SK-N-SH (cell line): ENCODE measurements around the gene DYNC1H1. TPM values are rescaled to one million over a fixed set of nuclear protein-coding genes. Genes with fewer than 3 reads are reported as not detected.

Source experiments
- CTCF ChIA-PET: fragments of 300-600, 350-600 bp; formaldehyde crosslinking; extraction: SDS; loops from one replicate; lab custom pipeline; 2021; lab: Yijun Ruan, JAX
- POLR2A ChIA-PET: fragments of 350-600 bp; sonication (Branson Sonifier 250); formaldehyde crosslinking; extraction: SDS; loops from one replicate; lab custom pipeline; 2020; ENCODE audit warnings: antibody characterized with exemption, inconsistent platforms; lab: Yijun Ruan, JAX
- DNase-seq: peaks from one replicate; pipeline ENCODE4 v3.0.0; 2012
- H2AFZ ChIP-seq: fragments of 200-600 bp; sonication (generic); 2 replicates; pipeline ENCODE4 v1.8.1; 2016; ENCODE audit warnings: antibody characterized with exemption, mild to moderate bottlenecking, low read depth
- H3F3A ChIP-seq: fragments of 200-600 bp; sonication (generic); replicated peaks from 2 replicates; pipeline ENCODE3; 2016; ENCODE audit warnings: antibody characterized with exemption, mild to moderate bottlenecking; ENCODE audit not compliant: insufficient read depth
- H3K27ac ChIP-seq, 2 experiments: fragments of 200-500 bp in 1 of 2; fragments of 200-600 bp in 1 of 2; sonication (Bioruptor generic) in 1 of 2; sonication (generic), shearing (Covaris generic) in 1 of 2; 2 replicates each; pipeline versions ENCODE4 v1.5.1 to v1.6.1; 2014 to 2016; ENCODE audit warnings: low read depth in 2 of 2, inconsistent platforms in 1 of 2, low read length in 1 of 2, mild to moderate bottlenecking in 1 of 2, mixed read lengths in 1 of 2
- H3K27me3 ChIP-seq: fragments of 200-600 bp; sonication (generic), shearing (Covaris generic); 2 replicates; pipeline ENCODE4 v1.6.1; 2016; ENCODE audit warnings: mixed run types; ENCODE audit not compliant: insufficient read depth
- H3K36me3 ChIP-seq, 2 experiments: fragments of 200-500 bp in 1 of 2; fragments of 200-600 bp in 1 of 2; sonication (Bioruptor generic) in 1 of 2; sonication (generic) in 1 of 2; replicated peaks in 1 of 2; 2 replicates each; pipeline versions ENCODE3 to v1.5.1; 2014 to 2016; ENCODE audit warnings: low read length in 1 of 2, mild to moderate bottlenecking in 1 of 2; ENCODE audit not compliant: insufficient read depth in 2 of 2, control insufficient read depth in 1 of 2
- H3K4me1 ChIP-seq, 2 experiments: fragments of 200-500 bp in 1 of 2; fragments of 200-600 bp in 1 of 2; sonication (Bioruptor generic) in 1 of 2; sonication (generic), shearing (Covaris generic) in 1 of 2; 2 replicates each; pipeline versions ENCODE4 v1.5.1 to v1.6.1; 2014 to 2016; ENCODE audit warnings: low read depth in 1 of 2, low read length in 1 of 2, mixed run types in 1 of 2; ENCODE audit not compliant: insufficient read depth in 2 of 2, control insufficient read depth in 1 of 2
- H3K4me2 ChIP-seq: fragments of 200-600 bp; sonication (generic), shearing (Covaris generic); 2 replicates; pipeline ENCODE4 v1.6.1; 2017; ENCODE audit warnings: mixed run types
- H3K4me3 ChIP-seq, 2 experiments: fragments of 200-500 bp in 1 of 2; fragments of 200-600 bp in 1 of 2; sonication (Bioruptor generic) in 1 of 2; sonication (generic), shearing (Covaris generic) in 1 of 2; 2 replicates each; pipeline versions ENCODE4 v1.5.1 to v1.8.1; 2014 to 2016; ENCODE audit warnings: low read depth in 2 of 2, inconsistent platforms in 1 of 2, low read length in 1 of 2, mild to moderate bottlenecking in 1 of 2, mixed read lengths in 1 of 2, moderate library complexity in 1 of 2
- H3K79me2 ChIP-seq: fragments of 200-600 bp; sonication (generic); 2 replicates; pipeline ENCODE4 v1.8.1; 2017; ENCODE audit warnings: mild to moderate bottlenecking; ENCODE audit not compliant: insufficient read depth
- H3K9ac ChIP-seq: fragments of 200-600 bp; sonication (generic); 2 replicates; pipeline ENCODE4 v1.6.1; 2017; ENCODE audit warnings: mixed run types
- H3K9me2 ChIP-seq: fragments of 200-600 bp; sonication (generic); 2 replicates; pipeline ENCODE4 v1.6.1; 2017; ENCODE audit warnings: mixed run types
- H3K9me3 ChIP-seq: fragments of 200-600 bp; sonication (generic); 2 replicates; pipeline ENCODE4 v1.6.1; 2017; ENCODE audit warnings: mixed run types, mild to moderate bottlenecking, moderate library complexity
- H4K20me1 ChIP-seq: fragments of 200-600 bp; sonication (generic); 2 replicates; pipeline ENCODE4 v1.6.1; 2017; ENCODE audit warnings: mild to moderate bottlenecking, mixed run types; ENCODE audit not compliant: insufficient read depth
- ELF1 ChIP-seq: IDR thresholded peaks from 2 replicates; pipeline ENCODE4 v1.4.0; 2012
- EP300 ChIP-seq, 2 experiments: IDR thresholded peaks; 2 replicates each; pipeline versions ENCODE4 v1.4.0 to v1.6.1; 2012; ENCODE audit warnings: borderline replicate concordance in 1 of 2, low read depth in 1 of 2, low read length in 1 of 2
- FOXM1 ChIP-seq: IDR thresholded peaks from 2 replicates; pipeline ENCODE4 v1.4.0; 2012; ENCODE audit warnings: low read depth, mild to moderate bottlenecking
- JUND ChIP-seq: IDR thresholded peaks from 2 replicates; pipeline ENCODE4 v1.4.0; 2012
- NRF1 ChIP-seq: IDR thresholded peaks from 2 replicates; pipeline ENCODE4 v1.6.1; 2012; ENCODE audit warnings: low read depth, mild to moderate bottlenecking, low read length
- RAD21 ChIP-seq: IDR thresholded peaks from 2 replicates; pipeline ENCODE4 v1.6.1; 2012; ENCODE audit warnings: mild to moderate bottlenecking, low read length
- RCOR1 ChIP-seq: fragments of 150-350 bp; IDR thresholded peaks from 2 replicates; pipeline ENCODE4 v1.6.1; 2017; ENCODE audit warnings: antibody characterized with exemption, low read length
- RFX5 ChIP-seq: IDR thresholded peaks from 2 replicates; pipeline ENCODE4 v1.6.1; 2012; ENCODE audit warnings: mild to moderate bottlenecking, improper control_type of control experiment, low read length
- RXRA ChIP-seq: IDR thresholded peaks from 2 replicates; pipeline ENCODE4 v1.4.0; 2012; ENCODE audit warnings: low read depth, mild to moderate bottlenecking, borderline replicate concordance
- SMC3 ChIP-seq: IDR thresholded peaks from 2 replicates; pipeline ENCODE4 v1.6.1; 2012; ENCODE audit warnings: low read depth, low read length, improper control_type of control experiment
- TAF1 ChIP-seq: IDR thresholded peaks from 2 replicates; pipeline ENCODE4 v1.6.1; 2012; ENCODE audit warnings: low read depth, mild to moderate bottlenecking, low read length, moderate library complexity, borderline replicate concordance
- TCF12 ChIP-seq: IDR thresholded peaks from 2 replicates; pipeline ENCODE4 v1.4.0; 2012
- TEAD4 ChIP-seq: IDR thresholded peaks from 2 replicates; pipeline ENCODE4 v1.4.0; 2012; ENCODE audit warnings: mild to moderate bottlenecking, borderline replicate concordance; ENCODE audit not compliant: insufficient read depth
- whole genome bisulfite sequencing: methylation state at CpG from one replicate; pipeline ENCODE4 v1.1.6; 2017; ENCODE audit warnings: low lambda C conversion rate; 5-methylcytosine and 5-hydroxymethylcytosine counted together
- polyA plus RNA-seq, 3 experiments: library from polyadenylated mRNA; depleted of rRNA; stranded (reverse); fragments of >200 nt; gene quantifications; 2 replicates each; pipeline ENCODE4 v1.2.3, GENCODE V29; 2012
- TF ChIP-seq, protein P1 (sequence below): IDR thresholded peaks from 2 replicates; pipeline ENCODE4 v1.4.0; 2012; ENCODE audit warnings: low read depth, borderline replicate concordance
- TF ChIP-seq, protein P2 (sequence below): IDR thresholded peaks from 2 replicates; pipeline ENCODE4 v1.4.0; 2012; ENCODE audit warnings: low read depth
- TF ChIP-seq, protein P3 (sequence below): fragments of 150-350 bp; IDR thresholded peaks from 2 replicates; pipeline ENCODE4 v1.6.1; 2016; ENCODE audit warnings: mild to moderate bottlenecking, low read depth, low read length
- TF ChIP-seq, protein P4 (sequence below): IDR thresholded peaks from 2 replicates; pipeline ENCODE4 v1.4.0; 2012; ENCODE audit warnings: low read depth, borderline replicate concordance

Gene DYNC1H1
- polyA plus RNA-seq, 1 of the 3 experiments (the other 2 are of a cell fraction) = 140 TPM

DNA sequence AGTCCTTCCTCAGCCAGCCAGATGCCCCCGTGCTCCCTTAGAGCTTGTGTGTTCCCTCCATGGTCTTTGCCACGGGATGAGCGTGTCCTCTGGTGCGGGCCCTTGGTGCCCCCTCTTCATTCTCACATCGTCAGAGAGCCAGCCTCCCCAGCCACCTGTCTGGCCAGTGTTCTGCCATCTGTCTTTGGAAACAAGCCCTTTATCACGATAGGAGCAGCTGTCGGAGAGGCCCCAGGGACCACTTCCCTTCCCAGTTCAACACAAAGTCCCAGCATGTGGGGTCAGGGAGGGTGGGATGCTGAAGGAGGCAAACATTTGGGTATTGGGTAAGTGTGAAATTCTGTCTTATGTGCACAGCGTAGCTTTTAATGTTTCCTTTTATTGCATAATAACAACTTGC is 44.5 kb downstream of the DYNC1H1 start:
- H4K20me1 ChIP-seq = no peaks in the 10 kb centered on the region
- DNase-seq = no peak
- CTCF ChIA-PET = interaction anchor here (3.9 kb wide), 1 partner anchor 48 kb away, joined by 11 read pairs; no protein-coding TSS in a partner anchor

DNA sequence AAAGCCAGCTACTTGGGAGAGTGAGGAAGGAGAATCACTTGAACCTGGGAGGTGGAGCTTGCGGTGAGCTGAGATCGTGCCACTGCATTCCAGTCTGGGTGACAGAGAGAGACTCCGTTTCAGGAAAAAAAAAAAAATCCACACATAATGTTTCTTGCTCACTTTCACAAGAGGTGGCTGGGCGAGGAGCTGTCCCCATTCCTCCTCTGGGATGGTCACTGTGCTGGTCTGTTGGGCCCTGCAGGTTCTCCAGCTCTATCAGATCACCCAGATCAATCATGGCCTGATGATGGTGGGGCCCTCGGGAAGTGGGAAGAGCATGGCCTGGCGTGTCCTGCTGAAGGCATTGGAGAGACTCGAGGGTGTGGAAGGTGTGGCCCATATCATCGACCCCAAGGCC is 47.3 kb downstream of the DYNC1H1 start:
- no peak overlapping the region for H3K27ac ChIP-seq
- CTCF ChIA-PET = interaction anchor here (0.8 to 3.9 kb wide), 3 partner anchors 35 to 85 kb away, joined by 3 to 11 read pairs (median 4); no protein-coding TSS in a partner anchor

More for the DNA sequence above, 44.5 kb downstream of the DYNC1H1 start:
- no peak overlapping the region for H2AFZ ChIP-seq
- POLR2A ChIA-PET = no interaction called here
- peaks cover 90 to 91% of the 10 kb centered on the region in 2 experiments for H3K36me3 ChIP-seq
- no peaks in the 10 kb centered on the region for H3K4me1 ChIP-seq
- H3K79me2 ChIP-seq = no peaks in the 10 kb centered on the region; the same call in none of the 2 replicates
- H3K9me3 ChIP-seq = no peaks in the 10 kb centered on the region
- H3K4me3 ChIP-seq = no peak overlapping the region
- H3K9me2 ChIP-seq = no peaks in the 10 kb centered on the region
- H3F3A ChIP-seq = peaks cover 5% of the 10 kb centered on the region
- H3K9ac ChIP-seq = no peak overlapping the region
- TF ChIP-seq TAF1 = no peak
- TF ChIP-seq, all 33 proteins: peak for 0
- no peak overlapping the region for H3K27ac ChIP-seq
- 88% methylated on average over 4 of the region's 8 CpGs for WGBS
- H3K27me3 ChIP-seq = no peaks in the 10 kb centered on the region
- H3K4me2 ChIP-seq = no peak overlapping the region

DNA sequence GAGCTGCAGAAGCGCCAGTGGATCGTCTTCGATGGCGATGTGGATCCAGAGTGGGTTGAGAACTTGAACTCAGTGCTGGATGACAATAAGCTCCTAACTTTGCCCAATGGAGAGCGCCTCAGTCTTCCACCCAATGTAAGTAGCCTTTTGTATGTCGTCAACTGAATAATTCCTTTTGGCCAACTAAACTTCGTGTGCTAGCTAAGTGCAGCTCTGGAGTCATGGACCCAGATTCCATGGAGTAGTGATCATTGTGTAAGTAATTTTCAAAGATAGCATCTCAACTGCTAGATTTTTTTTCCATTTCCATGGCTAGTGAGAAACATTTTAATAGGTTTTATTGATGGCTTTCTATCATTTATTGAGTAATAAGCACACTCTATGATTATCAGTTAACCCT is 48.0 kb downstream of the DYNC1H1 start:
- no peaks in the 10 kb centered on the region; the same call in none of the 2 replicates for H3K79me2 ChIP-seq

More for the DNA sequence above, 47.3 kb downstream of the DYNC1H1 start:
- H3K9me3 ChIP-seq = no peaks in the 10 kb centered on the region
- H3K36me3 ChIP-seq = peaks cover 88 to 95% of the 10 kb centered on the region in 2 experiments
- H3K4me3 ChIP-seq = no peak overlapping the region
- no peaks in the 10 kb centered on the region for H4K20me1 ChIP-seq
- no peak for DNase-seq
- H3K27me3 ChIP-seq = no peaks in the 10 kb centered on the region
- no peak overlapping the region for H2AFZ ChIP-seq
- H3K79me2 ChIP-seq = no peaks in the 10 kb centered on the region; the same call in none of the 2 replicates
- no peaks in the 10 kb centered on the region for H3F3A ChIP-seq
- POLR2A ChIA-PET = no interaction called here
- no peaks in the 10 kb centered on the region for H3K9me2 ChIP-seq
- no peak overlapping the region for H3K9ac ChIP-seq
- H3K4me2 ChIP-seq = no peak overlapping the region
- H3K4me1 ChIP-seq = no peaks in the 10 kb centered on the region
- over 99% methylated on average over 6 of the region's 8 CpGs for WGBS
- TF ChIP-seq, protein P1, sequence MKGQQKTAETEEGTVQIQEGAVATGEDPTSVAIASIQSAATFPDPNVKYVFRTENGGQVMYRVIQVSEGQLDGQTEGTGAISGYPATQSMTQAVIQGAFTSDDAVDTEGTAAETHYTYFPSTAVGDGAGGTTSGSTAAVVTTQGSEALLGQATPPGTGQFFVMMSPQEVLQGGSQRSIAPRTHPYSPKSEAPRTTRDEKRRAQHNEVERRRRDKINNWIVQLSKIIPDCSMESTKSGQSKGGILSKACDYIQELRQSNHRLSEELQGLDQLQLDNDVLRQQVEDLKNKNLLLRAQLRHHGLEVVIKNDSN = no peak
- TF ChIP-seq, protein P2, sequence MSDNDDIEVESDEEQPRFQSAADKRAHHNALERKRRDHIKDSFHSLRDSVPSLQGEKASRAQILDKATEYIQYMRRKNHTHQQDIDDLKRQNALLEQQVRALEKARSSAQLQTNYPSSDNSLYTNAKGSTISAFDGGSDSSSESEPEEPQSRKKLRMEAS = no peak
- TF ChIP-seq RXRA (no peak), ELF1 (no peak), FOXM1 (no peak)

More for the DNA sequence above, 48.0 kb downstream of the DYNC1H1 start:
- TF ChIP-seq EP300 (IDR thresholded peaks at IDR 0.05; ENCODE audit: borderline replicate concordance in 1 of 2, low read depth in 1 of 2, low read length in 1 of 2) (no peak), SMC3 (no peak), RAD21 (no peak), JUND (no peak), TEAD4 (no peak), NRF1 (no peak), FOXM1 (no peak), ELF1 (no peak), RXRA (no peak), TCF12 (no peak), RCOR1 (no peak), RFX5 (no peak)
- TF ChIP-seq, protein P3, sequence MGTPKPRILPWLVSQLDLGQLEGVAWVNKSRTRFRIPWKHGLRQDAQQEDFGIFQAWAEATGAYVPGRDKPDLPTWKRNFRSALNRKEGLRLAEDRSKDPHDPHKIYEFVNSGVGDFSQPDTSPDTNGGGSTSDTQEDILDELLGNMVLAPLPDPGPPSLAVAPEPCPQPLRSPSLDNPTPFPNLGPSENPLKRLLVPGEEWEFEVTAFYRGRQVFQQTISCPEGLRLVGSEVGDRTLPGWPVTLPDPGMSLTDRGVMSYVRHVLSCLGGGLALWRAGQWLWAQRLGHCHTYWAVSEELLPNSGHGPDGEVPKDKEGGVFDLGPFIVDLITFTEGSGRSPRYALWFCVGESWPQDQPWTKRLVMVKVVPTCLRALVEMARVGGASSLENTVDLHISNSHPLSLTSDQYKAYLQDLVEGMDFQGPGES = no peak
- TF ChIP-seq, protein P4, sequence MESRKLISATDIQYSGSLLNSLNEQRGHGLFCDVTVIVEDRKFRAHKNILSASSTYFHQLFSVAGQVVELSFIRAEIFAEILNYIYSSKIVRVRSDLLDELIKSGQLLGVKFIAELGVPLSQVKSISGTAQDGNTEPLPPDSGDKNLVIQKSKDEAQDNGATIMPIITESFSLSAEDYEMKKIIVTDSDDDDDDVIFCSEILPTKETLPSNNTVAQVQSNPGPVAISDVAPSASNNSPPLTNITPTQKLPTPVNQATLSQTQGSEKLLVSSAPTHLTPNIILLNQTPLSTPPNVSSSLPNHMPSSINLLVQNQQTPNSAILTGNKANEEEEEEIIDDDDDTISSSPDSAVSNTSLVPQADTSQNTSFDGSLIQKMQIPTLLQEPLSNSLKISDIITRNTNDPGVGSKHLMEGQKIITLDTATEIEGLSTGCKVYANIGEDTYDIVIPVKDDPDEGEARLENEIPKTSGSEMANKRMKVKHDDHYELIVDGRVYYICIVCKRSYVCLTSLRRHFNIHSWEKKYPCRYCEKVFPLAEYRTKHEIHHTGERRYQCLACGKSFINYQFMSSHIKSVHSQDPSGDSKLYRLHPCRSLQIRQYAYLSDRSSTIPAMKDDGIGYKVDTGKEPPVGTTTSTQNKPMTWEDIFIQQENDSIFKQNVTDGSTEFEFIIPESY = no peak
- no peak overlapping the region for H3K4me2 ChIP-seq
- H3K9me3 ChIP-seq = no peaks in the 10 kb centered on the region
- ChIA-PET POLR2A (no interaction called here), CTCF (interaction anchor here (0.9 to 1.6 kb wide), 3 partner anchors 42 to 305 kb away, joined by 3 to 4 read pairs (median 4); no protein-coding TSS in a partner anchor)
- H3K4me3 ChIP-seq = no peak overlapping the region
- H4K20me1 ChIP-seq = no peaks in the 10 kb centered on the region
- H3K9me2 ChIP-seq = no peaks in the 10 kb centered on the region
- peaks cover 2% of the 10 kb centered on the region for H3F3A ChIP-seq
- no peak for DNase-seq
- no peak overlapping the region for H2AFZ ChIP-seq
- 96% methylated on average over 7 of the region's 7 CpGs for WGBS
- H3K27ac ChIP-seq = no peak overlapping the region
- peaks cover 88 to 95% of the 10 kb centered on the region in 2 experiments for H3K36me3 ChIP-seq
- H3K9ac ChIP-seq = no peak overlapping the region
- H3K27me3 ChIP-seq = no peaks in the 10 kb centered on the region
- no peaks in the 10 kb centered on the region for H3K4me1 ChIP-seq
